CD14-positive monocyte (primary cell): ENCODE results near the gene PTPRN2. TPM values are rescaled to one million over a fixed set of nuclear protein-coding genes. Genes with fewer than 3 reads are reported as not detected.

ENCODE experiments used
- DNase-seq, 3 donors: peaks; one replicate each; pipeline ENCODE4 v3.0.0-alpha.2; 2011 to 2022
- H2AFZ ChIP-seq: 2 replicates; pipeline ENCODE4 v1.6.0; 2012; ENCODE audit warnings: mild to moderate bottlenecking, low read depth, low read length, inconsistent platforms; ENCODE audit not compliant: insufficient read depth, poor library complexity, severe bottlenecking
- H3K27ac ChIP-seq, 2 donors: 1 replicate in 1 of 2; 2 replicates in 1 of 2; pipeline ENCODE4 v1.5.1; 2012 to 2013; ENCODE audit warnings: low read length in 2 of 2, control low read depth in 1 of 2, inconsistent platforms in 1 of 2, low read depth in 1 of 2, mild to moderate bottlenecking in 1 of 2
- H3K27me3 ChIP-seq, 2 donors: one replicate each; pipeline versions ENCODE4 v1.6.0 to v1.6.1; 2011 to 2013; ENCODE audit warnings: low read length in 2 of 2; ENCODE audit not compliant: control insufficient read depth in 2 of 2, insufficient read depth in 2 of 2
- H3K36me3 ChIP-seq, 2 donors: replicated peaks in 1 of 2; 1 replicate in 1 of 2; 2 replicates in 1 of 2; pipeline versions ENCODE4 v1.5.1 to v1.6.1; 2012 to 2013; ENCODE audit warnings: low read length in 2 of 2, control low read depth in 1 of 2, inconsistent platforms in 1 of 2, mild to moderate bottlenecking in 1 of 2; ENCODE audit not compliant: insufficient read depth in 2 of 2, control insufficient read depth in 1 of 2
- H3K4me1 ChIP-seq, 2 donors: 1 replicate in 1 of 2; 2 replicates in 1 of 2; pipeline versions ENCODE4 v1.5.1 to v1.6.1; 2012 to 2013; ENCODE audit warnings: low read length in 2 of 2, control low read depth in 1 of 2, inconsistent platforms in 1 of 2, mild to moderate bottlenecking in 1 of 2, moderate library complexity in 1 of 2; ENCODE audit not compliant: insufficient read depth in 2 of 2, control insufficient read depth in 1 of 2
- H3K4me2 ChIP-seq: replicated peaks from 2 replicates; pipeline ENCODE3; 2012; ENCODE audit warnings: low read length, moderate library complexity, mild to moderate bottlenecking; ENCODE audit not compliant: poor library complexity, severe bottlenecking; ENCODE audit errors: extremely low read depth
- H3K4me3 ChIP-seq, 3 experiments: fragments of 200-600 bp in 1 of 3; sonication (generic) in 1 of 3; replicated peaks in 1 of 3; 1 replicate in 2 of 3; 2 replicates in 1 of 3; pipeline ENCODE4 v1.5.1; 2011 to 2013; ENCODE audit warnings: low read length in 3 of 3, mild to moderate bottlenecking in 3 of 3, control low read depth in 2 of 3, low read depth in 2 of 3, inconsistent platforms in 1 of 3, moderate library complexity in 1 of 3
- H3K79me2 ChIP-seq: 2 replicates; pipeline ENCODE4 v1.6.0; 2012; ENCODE audit warnings: mild to moderate bottlenecking, control low read depth, inconsistent platforms, low read length, moderate library complexity; ENCODE audit not compliant: insufficient read depth
- H3K9ac ChIP-seq: 2 replicates; pipeline ENCODE4 v1.6.0; 2017; ENCODE audit warnings: low read length, mild to moderate bottlenecking; ENCODE audit not compliant: insufficient read depth, poor library complexity, severe bottlenecking
- H3K9me3 ChIP-seq, 2 donors: replicated peaks in 1 of 2; 1 replicate in 1 of 2; 2 replicates in 1 of 2; pipeline versions ENCODE4 v1.5.1 to v1.6.1; 2012 to 2013; ENCODE audit warnings: low read length in 2 of 2, control low read depth in 1 of 2; ENCODE audit not compliant: control insufficient read depth in 1 of 2, insufficient read depth in 1 of 2
- H4K20me1 ChIP-seq: 2 replicates; pipeline ENCODE4 v1.6.0; 2012; ENCODE audit warnings: mild to moderate bottlenecking, low read length, control low read depth, moderate library complexity; ENCODE audit not compliant: insufficient read depth
- H3K27ac Mint-ChIP-seq, 7 donors: one replicate each; pipeline ENCODE4 v1.8.0; 2020; ENCODE audit warnings: mild to moderate bottlenecking in 7 of 7, mixed read lengths in 7 of 7, moderate library complexity in 6 of 7, inconsistent platforms in 2 of 7
- H3K27me3 Mint-ChIP-seq, 3 donors: one replicate each; pipeline ENCODE4 v1.8.0; 2021 to 2022; ENCODE audit warnings: low read depth in 3 of 3, mild to moderate bottlenecking in 3 of 3, mixed read lengths in 3 of 3, moderate library complexity in 3 of 3, inconsistent platforms in 1 of 3
- H3K36me3 Mint-ChIP-seq, 2 donors: one replicate each; pipeline ENCODE4 v1.8.0; 2020; ENCODE audit warnings: mixed read lengths in 2 of 2, inconsistent platforms in 1 of 2, mild to moderate bottlenecking in 1 of 2
- H3K4me1 Mint-ChIP-seq: one replicate; pipeline ENCODE4 v1.8.0; 2020; ENCODE audit warnings: mild to moderate bottlenecking, mixed read lengths
- H3K4me3 Mint-ChIP-seq, 2 donors: one replicate each; pipeline ENCODE4 v1.8.0; 2020; ENCODE audit warnings: mild to moderate bottlenecking in 2 of 2, mixed read lengths in 2 of 2, moderate library complexity in 1 of 2
- H3K9me3 Mint-ChIP-seq, 7 donors: one replicate each; pipeline ENCODE4 v1.8.0; 2020 to 2022; ENCODE audit warnings: mixed read lengths in 7 of 7, mild to moderate bottlenecking in 6 of 7, moderate library complexity in 6 of 7, inconsistent platforms in 2 of 7
- WGBS: methylation state at CpG from one replicate; pipeline ENCODE4 v1.1.5; 2013; ENCODE audit warnings: missing lambda C conversion rate; ENCODE audit not compliant: insufficient coverage; 5-methylcytosine and 5-hydroxymethylcytosine counted together
- intact Hi-C, 2 donors: fragments of 100-400 bp; cut with micrococcal nuclease; formaldehyde crosslinking; loops; one replicate each; pipeline versions ENCODE4 v1.15.0 to v1.15.1; 2023
- polyA plus RNA-seq, 3 donors: library from polyadenylated mRNA; depleted of rRNA in 1 of 3; unstranded in 2 of 3; stranded (reverse) in 1 of 3; fragments of 300-500 nt in 2 of 3; fragments of >200 nt in 1 of 3; fragmentation: Illumina TruSeq in 2 of 3; gene quantifications; 1 replicate in 2 of 3; 2 replicates in 1 of 3; pipeline ENCODE4 v1.2.3, GENCODE V29; 2012 to 2021
- TF ChIP-seq, protein P1 (sequence below): fragments of 200-600 bp; IDR thresholded peaks from one replicate; pipeline ENCODE4 v1.8.0; 2022; ENCODE audit warnings: antibody characterized with exemption, mild to moderate bottlenecking

Gene PTPRN2
- polyA plus RNA-seq, 3 donors, result 0.25 to 1.4 (median 0.97) TPM

GRCh38 chr7:157898261-157898660, 689.4 kb downstream of the PTPRN2 start:
- no peaks in the 10 kb centered on the region for H3K27me3 ChIP-seq
- H3K4me3 Mint-ChIP-seq, result no peak overlapping the region
- H3K36me3 ChIP-seq, result no peaks in the 10 kb centered on the region
- DNase-seq, result no peak
- no peaks in the 10 kb centered on the region for H3K79me2 ChIP-seq
- H4K20me1 ChIP-seq, result no peaks in the 10 kb centered on the region
- no peak overlapping the region for H3K4me2 ChIP-seq
- H3K27ac ChIP-seq, result no peak overlapping the region
- no peaks in the 10 kb centered on the region for H3K4me1 Mint-ChIP-seq
- H3K4me3 ChIP-seq, result no peak overlapping the region
- H3K27ac Mint-ChIP-seq, result no peak overlapping the region
- H3K9me3 Mint-ChIP-seq, result peaks cover 0 to 8% (median 0%) of the 10 kb centered on the region in 7 donors
- H3K36me3 Mint-ChIP-seq, result no peaks in the 10 kb centered on the region
- peaks cover 2 to 9% (median 4%) of the 10 kb centered on the region in 3 donors for H3K27me3 Mint-ChIP-seq
- no peaks in the 10 kb centered on the region for H3K9me3 ChIP-seq
- whole genome bisulfite sequencing, result 78% methylated on average over 9 of the region's 11 CpGs
- TF ChIP-seq, protein P1, sequence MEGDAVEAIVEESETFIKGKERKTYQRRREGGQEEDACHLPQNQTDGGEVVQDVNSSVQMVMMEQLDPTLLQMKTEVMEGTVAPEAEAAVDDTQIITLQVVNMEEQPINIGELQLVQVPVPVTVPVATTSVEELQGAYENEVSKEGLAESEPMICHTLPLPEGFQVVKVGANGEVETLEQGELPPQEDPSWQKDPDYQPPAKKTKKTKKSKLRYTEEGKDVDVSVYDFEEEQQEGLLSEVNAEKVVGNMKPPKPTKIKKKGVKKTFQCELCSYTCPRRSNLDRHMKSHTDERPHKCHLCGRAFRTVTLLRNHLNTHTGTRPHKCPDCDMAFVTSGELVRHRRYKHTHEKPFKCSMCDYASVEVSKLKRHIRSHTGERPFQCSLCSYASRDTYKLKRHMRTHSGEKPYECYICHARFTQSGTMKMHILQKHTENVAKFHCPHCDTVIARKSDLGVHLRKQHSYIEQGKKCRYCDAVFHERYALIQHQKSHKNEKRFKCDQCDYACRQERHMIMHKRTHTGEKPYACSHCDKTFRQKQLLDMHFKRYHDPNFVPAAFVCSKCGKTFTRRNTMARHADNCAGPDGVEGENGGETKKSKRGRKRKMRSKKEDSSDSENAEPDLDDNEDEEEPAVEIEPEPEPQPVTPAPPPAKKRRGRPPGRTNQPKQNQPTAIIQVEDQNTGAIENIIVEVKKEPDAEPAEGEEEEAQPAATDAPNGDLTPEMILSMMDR, result no peak
- H3K9ac ChIP-seq, result no peak overlapping the region
- H2AFZ ChIP-seq, result no peak overlapping the region
- H3K4me1 ChIP-seq, result no peaks in the 10 kb centered on the region
- intact Hi-C loops, result no loop called here

GRCh38 chr7:157897681-157898080, 689.9 kb downstream of the PTPRN2 start:
- H3K9ac ChIP-seq, result no peak overlapping the region
- H3K9me3 ChIP-seq, result no peaks in the 10 kb centered on the region
- no peaks in the 10 kb centered on the region for H4K20me1 ChIP-seq
- no peak overlapping the region for H3K4me3 ChIP-seq
- TF ChIP-seq, protein P1, result no peak
- H3K27me3 ChIP-seq, result no peaks in the 10 kb centered on the region
- Mint-ChIP-seq H3K36me3 (no peaks in the 10 kb centered on the region), H3K27me3 (peaks cover 2 to 10% (median 4%) of the 10 kb centered on the region in 3 donors), H3K4me1 (no peaks in the 10 kb centered on the region), H3K9me3 (peaks cover 0 to 6% (median 0%) of the 10 kb centered on the region in 7 donors), H3K27ac (peak overlapping the region in 1 of 7 donors; percentile 45), H3K4me3 (no peak overlapping the region)
- H3K4me1 ChIP-seq, result no peaks in the 10 kb centered on the region
- intact Hi-C loops, result no loop called here
- WGBS, result 92% methylated on average over 27 of the region's 30 CpGs
- no peaks in the 10 kb centered on the region for H3K36me3 ChIP-seq
- no peaks in the 10 kb centered on the region for H3K79me2 ChIP-seq
- no peak overlapping the region for H3K4me2 ChIP-seq
- DNase-seq, result no peak
- no peak overlapping the region for H2AFZ ChIP-seq
- H3K27ac ChIP-seq, result no peak overlapping the region
